HepG2 (cell line): ENCODE measurements around the gene MYOM1. TPM values are rescaled to one million over a fixed set of nuclear protein-coding genes. Genes with fewer than 3 reads are reported as not detected.

Experiments used
- ARID2 ChIP-seq: sonication (generic); formaldehyde crosslinking; IDR thresholded peaks from 2 replicates; pipeline ENCODE4 v1.8.1; 2022; ENCODE audit warnings: mild to moderate bottlenecking, missing genetic modification reagents, borderline replicate concordance
- ATM ChIP-seq: fragments of 450-650 bp; IDR thresholded peaks from 2 replicates; pipeline ENCODE4 v1.7.1; 2017; ENCODE audit warnings: mild to moderate bottlenecking, borderline replicate concordance
- DMAP1 ChIP-seq: IDR thresholded peaks from 2 replicates; pipeline ENCODE4 v1.6.1; 2016
- DNMT1 ChIP-seq: sonication (generic); formaldehyde crosslinking; IDR thresholded peaks from 2 replicates; pipeline ENCODE4 v1.5.1; 2020; ENCODE audit warnings: mild to moderate bottlenecking, missing genetic modification reagents
- FOXC1 ChIP-seq: sonication (generic); formaldehyde crosslinking; IDR thresholded peaks from 2 replicates; pipeline ENCODE4 v1.8.0; 2022; ENCODE audit warnings: mild to moderate bottlenecking, missing genetic modification reagents, borderline replicate concordance
- NFKB2 ChIP-seq: sonication (generic); formaldehyde crosslinking; IDR thresholded peaks from 2 replicates; pipeline ENCODE4 v1.4.0; 2020; ENCODE audit warnings: missing genetic modification reagents, borderline replicate concordance
- SOX6 ChIP-seq, 2 experiments: fragments of 450-650 bp in 1 of 2; sonication (generic) in 1 of 2; formaldehyde crosslinking in 1 of 2; IDR thresholded peaks; 2 replicates each; pipeline versions ENCODE4 v1.4.0 to v1.6.1; 2017 to 2020; ENCODE audit warnings: antibody characterized with exemption in 1 of 2, mild to moderate bottlenecking in 1 of 2, missing genetic modification reagents in 1 of 2
- ZFP82 ChIP-seq: sonication (generic); formaldehyde crosslinking; IDR thresholded peaks from 2 replicates; pipeline ENCODE4 v1.5.1; 2020; ENCODE audit warnings: mild to moderate bottlenecking, missing genetic modification reagents, borderline replicate concordance
- ZNF570 ChIP-seq: sonication (generic); formaldehyde crosslinking; IDR thresholded peaks from 2 replicates; pipeline ENCODE4 v1.4.0; 2020; ENCODE audit warnings: mild to moderate bottlenecking, missing genetic modification reagents, borderline replicate concordance
- ZNF7 ChIP-seq: IDR thresholded peaks from 2 replicates; pipeline ENCODE4 v1.6.1; 2016; ENCODE audit warnings: missing biosample characterization, missing genetic modification reagents
- ZNF766 ChIP-seq: sonication (generic); formaldehyde crosslinking; IDR thresholded peaks from 2 replicates; pipeline ENCODE4 v1.5.0; 2020; ENCODE audit warnings: missing genetic modification reagents, borderline replicate concordance
- polyA plus RNA-seq, 8 experiments: library from polyadenylated mRNA; depleted of rRNA in 3 of 8; stranded (reverse) in 7 of 8; unstranded in 1 of 8; fragments of >200 nt; fragmentation: Illumina TruSeq in 4 of 8; extraction: Trizol in 4 of 8; gene quantifications; 2 replicates each; pipeline versions ENCODE4 v1.2.1 to v1.2.3, GENCODE V29; 2011 to 2016; ENCODE audit warnings: low read depth in 4 of 8, missing spikeins in 1 of 8, mixed read lengths in 1 of 8; ENCODE audit not compliant: insufficient read depth in 1 of 8
- total RNA-seq, 5 experiments: library from RNA; depleted of rRNA; stranded (reverse); fragments of >200 nt; fragmentation: Illumina TruSeq; extraction: Trizol; gene quantifications; 2 replicates each; pipeline ENCODE4 v1.2.3, GENCODE V29; 2016; ENCODE audit warnings: low read depth in 1 of 5
- TF ChIP-seq, protein P1 (sequence below): sonication (generic); formaldehyde crosslinking; conservative IDR thresholded peaks from 2 replicates; pipeline ENCODE4 v1.8.1; 2023; ENCODE audit warnings: missing genetic modification reagents
- TF ChIP-seq, protein P2 (sequence below): sonication (generic); formaldehyde crosslinking; IDR thresholded peaks from 2 replicates; pipeline ENCODE4 v1.4.0; 2020; ENCODE audit warnings: mild to moderate bottlenecking, missing genetic modification reagents
- TF ChIP-seq, protein P3 (sequence below): fragments of 450-650 bp; IDR thresholded peaks from 2 replicates; pipeline ENCODE4 v1.6.1; 2017; ENCODE audit warnings: mild to moderate bottlenecking
- TF ChIP-seq, protein P4 (sequence below), 2 experiments: IDR thresholded peaks; 2 replicates each; pipeline ENCODE4 v1.6.1; 2011 to 2012; ENCODE audit warnings: low read length in 2 of 2, borderline replicate concordance in 1 of 2, low read depth in 1 of 2, mild to moderate bottlenecking in 1 of 2, moderate library complexity in 1 of 2
- TF ChIP-seq, protein P5 (sequence below): sonication (generic); formaldehyde crosslinking; IDR thresholded peaks from 2 replicates; pipeline ENCODE4 v1.4.0; 2020; ENCODE audit warnings: missing genetic modification reagents
- TF ChIP-seq, protein P6 (sequence below): IDR thresholded peaks from 2 replicates; pipeline ENCODE4 v1.6.1; 2016; ENCODE audit warnings: mild to moderate bottlenecking, missing biosample characterization, missing genetic modification reagents

Gene MYOM1
- total and polyA plus RNA-seq, 2 of the 13 experiments (the other 11 are each of a cell fraction or from before 2014, with no cell fraction given) = 0.46 to 0.98 TPM

DNA sequence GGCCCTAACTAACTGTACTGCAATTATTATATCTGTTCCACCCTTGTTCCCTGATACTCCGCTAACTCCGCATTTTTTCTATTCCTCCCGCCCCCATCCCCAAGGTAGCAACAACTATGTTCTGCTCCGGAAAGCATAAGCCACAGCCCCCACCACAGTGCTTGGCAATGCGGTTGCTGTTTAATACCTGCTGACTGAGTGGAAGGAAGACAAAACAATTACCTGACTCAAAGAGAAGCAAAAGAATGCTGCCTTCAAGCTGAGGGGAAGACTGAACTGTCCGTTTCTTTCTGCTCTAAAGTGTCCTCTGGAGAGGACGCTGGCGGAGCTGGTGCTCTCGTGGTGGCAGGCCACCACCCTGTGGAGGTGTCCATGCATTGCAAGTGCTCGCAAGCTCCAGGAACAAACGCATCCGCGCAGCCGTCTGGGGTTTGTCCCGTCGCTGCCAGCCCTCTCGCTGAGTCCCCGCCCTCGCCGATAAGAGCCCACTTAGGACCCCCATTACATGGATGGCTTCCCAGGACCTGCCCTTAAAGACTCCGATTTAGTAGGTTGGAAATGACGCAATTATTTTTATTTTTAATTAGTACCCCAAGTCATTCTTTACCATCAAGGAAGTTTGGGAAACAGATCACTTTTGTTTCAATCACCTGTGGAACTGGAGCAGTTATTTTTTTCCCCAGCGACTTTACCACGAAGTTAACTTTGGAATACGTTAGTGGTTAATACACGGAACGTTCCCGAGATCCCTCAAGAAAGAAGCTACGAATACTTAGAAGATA, 26.3 kb upstream of the MYOM1 start (continued):
- TF ChIP-seq, protein P1, sequence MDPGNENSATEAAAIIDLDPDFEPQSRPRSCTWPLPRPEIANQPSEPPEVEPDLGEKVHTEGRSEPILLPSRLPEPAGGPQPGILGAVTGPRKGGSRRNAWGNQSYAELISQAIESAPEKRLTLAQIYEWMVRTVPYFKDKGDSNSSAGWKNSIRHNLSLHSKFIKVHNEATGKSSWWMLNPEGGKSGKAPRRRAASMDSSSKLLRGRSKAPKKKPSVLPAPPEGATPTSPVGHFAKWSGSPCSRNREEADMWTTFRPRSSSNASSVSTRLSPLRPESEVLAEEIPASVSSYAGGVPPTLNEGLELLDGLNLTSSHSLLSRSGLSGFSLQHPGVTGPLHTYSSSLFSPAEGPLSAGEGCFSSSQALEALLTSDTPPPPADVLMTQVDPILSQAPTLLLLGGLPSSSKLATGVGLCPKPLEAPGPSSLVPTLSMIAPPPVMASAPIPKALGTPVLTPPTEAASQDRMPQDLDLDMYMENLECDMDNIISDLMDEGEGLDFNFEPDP = 0 out of 2 replicates have a peak, but pooled peaks have one; percentile 79
- TF ChIP-seq SOX6 (IDR thresholded peaks at IDR 0.05) (no peak), SOX6 (CRISPR knock-in tag; IDR thresholded peaks at IDR 0.05) (peak; percentile 74), DNMT1 (CRISPR knock-in tag) (peak; percentile 67; the same call in 1 of the 2 replicates), ATM (no peak), ARID2 (CRISPR knock-in tag) (no peak), DMAP1 (CRISPR knock-in tag) (peak; percentile 34; the same call in 1 of the 2 replicates), ZNF766 (0 out of 2 replicates have a peak, but pooled peaks have one; percentile 63), ZNF570 (no peak), NFKB2 (peak; percentile 81; the same call in 1 of the 2 replicates), FOXC1 (CRISPR knock-in tag) (peak; percentile 49; the same call in 1 of the 2 replicates), ZFP82 (CRISPR knock-in tag) (no peak), ZNF7 (CRISPR knock-in tag) (no peak)
- TF ChIP-seq, protein P2, sequence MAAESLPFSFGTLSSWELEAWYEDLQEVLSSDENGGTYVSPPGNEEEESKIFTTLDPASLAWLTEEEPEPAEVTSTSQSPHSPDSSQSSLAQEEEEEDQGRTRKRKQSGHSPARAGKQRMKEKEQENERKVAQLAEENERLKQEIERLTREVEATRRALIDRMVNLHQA (CRISPR knock-in tag) = no peak
- TF ChIP-seq, protein P3, sequence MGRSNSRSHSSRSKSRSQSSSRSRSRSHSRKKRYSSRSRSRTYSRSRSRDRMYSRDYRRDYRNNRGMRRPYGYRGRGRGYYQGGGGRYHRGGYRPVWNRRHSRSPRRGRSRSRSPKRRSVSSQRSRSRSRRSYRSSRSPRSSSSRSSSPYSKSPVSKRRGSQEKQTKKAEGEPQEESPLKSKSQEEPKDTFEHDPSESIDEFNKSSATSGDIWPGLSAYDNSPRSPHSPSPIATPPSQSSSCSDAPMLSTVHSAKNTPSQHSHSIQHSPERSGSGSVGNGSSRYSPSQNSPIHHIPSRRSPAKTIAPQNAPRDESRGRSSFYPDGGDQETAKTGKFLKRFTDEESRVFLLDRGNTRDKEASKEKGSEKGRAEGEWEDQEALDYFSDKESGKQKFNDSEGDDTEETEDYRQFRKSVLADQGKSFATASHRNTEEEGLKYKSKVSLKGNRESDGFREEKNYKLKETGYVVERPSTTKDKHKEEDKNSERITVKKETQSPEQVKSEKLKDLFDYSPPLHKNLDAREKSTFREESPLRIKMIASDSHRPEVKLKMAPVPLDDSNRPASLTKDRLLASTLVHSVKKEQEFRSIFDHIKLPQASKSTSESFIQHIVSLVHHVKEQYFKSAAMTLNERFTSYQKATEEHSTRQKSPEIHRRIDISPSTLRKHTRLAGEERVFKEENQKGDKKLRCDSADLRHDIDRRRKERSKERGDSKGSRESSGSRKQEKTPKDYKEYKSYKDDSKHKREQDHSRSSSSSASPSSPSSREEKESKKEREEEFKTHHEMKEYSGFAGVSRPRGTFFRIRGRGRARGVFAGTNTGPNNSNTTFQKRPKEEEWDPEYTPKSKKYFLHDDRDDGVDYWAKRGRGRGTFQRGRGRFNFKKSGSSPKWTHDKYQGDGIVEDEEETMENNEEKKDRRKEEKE = no peak
- TF ChIP-seq, protein P4, sequence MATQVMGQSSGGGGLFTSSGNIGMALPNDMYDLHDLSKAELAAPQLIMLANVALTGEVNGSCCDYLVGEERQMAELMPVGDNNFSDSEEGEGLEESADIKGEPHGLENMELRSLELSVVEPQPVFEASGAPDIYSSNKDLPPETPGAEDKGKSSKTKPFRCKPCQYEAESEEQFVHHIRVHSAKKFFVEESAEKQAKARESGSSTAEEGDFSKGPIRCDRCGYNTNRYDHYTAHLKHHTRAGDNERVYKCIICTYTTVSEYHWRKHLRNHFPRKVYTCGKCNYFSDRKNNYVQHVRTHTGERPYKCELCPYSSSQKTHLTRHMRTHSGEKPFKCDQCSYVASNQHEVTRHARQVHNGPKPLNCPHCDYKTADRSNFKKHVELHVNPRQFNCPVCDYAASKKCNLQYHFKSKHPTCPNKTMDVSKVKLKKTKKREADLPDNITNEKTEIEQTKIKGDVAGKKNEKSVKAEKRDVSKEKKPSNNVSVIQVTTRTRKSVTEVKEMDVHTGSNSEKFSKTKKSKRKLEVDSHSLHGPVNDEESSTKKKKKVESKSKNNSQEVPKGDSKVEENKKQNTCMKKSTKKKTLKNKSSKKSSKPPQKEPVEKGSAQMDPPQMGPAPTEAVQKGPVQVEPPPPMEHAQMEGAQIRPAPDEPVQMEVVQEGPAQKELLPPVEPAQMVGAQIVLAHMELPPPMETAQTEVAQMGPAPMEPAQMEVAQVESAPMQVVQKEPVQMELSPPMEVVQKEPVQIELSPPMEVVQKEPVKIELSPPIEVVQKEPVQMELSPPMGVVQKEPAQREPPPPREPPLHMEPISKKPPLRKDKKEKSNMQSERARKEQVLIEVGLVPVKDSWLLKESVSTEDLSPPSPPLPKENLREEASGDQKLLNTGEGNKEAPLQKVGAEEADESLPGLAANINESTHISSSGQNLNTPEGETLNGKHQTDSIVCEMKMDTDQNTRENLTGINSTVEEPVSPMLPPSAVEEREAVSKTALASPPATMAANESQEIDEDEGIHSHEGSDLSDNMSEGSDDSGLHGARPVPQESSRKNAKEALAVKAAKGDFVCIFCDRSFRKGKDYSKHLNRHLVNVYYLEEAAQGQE (IDR thresholded peaks at IDR 0.05; ENCODE audit: borderline replicate concordance in 1 of 2, low read depth in 1 of 2, low read length in 2 of 2) = 0 out of 4 replicates have a peak, but pooled peaks of 1 of the 2 experiments have one; percentile 4
- TF ChIP-seq, protein P5, sequence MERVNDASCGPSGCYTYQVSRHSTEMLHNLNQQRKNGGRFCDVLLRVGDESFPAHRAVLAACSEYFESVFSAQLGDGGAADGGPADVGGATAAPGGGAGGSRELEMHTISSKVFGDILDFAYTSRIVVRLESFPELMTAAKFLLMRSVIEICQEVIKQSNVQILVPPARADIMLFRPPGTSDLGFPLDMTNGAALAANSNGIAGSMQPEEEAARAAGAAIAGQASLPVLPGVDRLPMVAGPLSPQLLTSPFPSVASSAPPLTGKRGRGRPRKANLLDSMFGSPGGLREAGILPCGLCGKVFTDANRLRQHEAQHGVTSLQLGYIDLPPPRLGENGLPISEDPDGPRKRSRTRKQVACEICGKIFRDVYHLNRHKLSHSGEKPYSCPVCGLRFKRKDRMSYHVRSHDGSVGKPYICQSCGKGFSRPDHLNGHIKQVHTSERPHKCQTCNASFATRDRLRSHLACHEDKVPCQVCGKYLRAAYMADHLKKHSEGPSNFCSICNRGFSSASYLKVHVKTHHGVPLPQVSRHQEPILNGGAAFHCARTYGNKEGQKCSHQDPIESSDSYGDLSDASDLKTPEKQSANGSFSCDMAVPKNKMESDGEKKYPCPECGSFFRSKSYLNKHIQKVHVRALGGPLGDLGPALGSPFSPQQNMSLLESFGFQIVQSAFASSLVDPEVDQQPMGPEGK (CRISPR knock-in tag) = no peak; the same call in 1 of the 2 replicates
- TF ChIP-seq, protein P6, sequence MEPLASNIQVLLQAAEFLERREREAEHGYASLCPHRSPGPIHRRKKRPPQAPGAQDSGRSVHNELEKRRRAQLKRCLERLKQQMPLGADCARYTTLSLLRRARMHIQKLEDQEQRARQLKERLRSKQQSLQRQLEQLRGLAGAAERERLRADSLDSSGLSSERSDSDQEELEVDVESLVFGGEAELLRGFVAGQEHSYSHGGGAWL (CRISPR knock-in tag) = no peak
